NCI-H226 (cell line): ENCODE measurements around the gene OXLD1.

Experiments used
- DNase-seq: peaks from one replicate; pipeline ENCODE4 v3.0.0-alpha.2; 2015

Gene OXLD1

GRCh38 chr17:81666342-81667191 lies at the start of gene OXLD1, which contains the start of gene CCDC137:
Gene OXLD1, minus strand, starts transcription at chr17:81666605. Its CDS starts 28 bp downstream, at chr17:81666577.
Gene CCDC137, plus strand, starts transcription at chr17:81666737. Its CDS starts 30 bp downstream, at chr17:81666767.
- peak; percentile 96 for DNase-seq

GRCh38 chr17:81715107-81715871 lies 48.9 kb upstream of the OXLD1 start:
- no peak for DNase-seq

- no peak for DNase-seq
Measured at GRCh38 chr17:81714412-81715106, 48.2 kb upstream of the OXLD1 start.

- DNase-seq: no peak
Measured at GRCh38 chr17:81713556-81714411, 47.4 kb upstream of the OXLD1 start.

GRCh38 chr17:81713004-81713555 lies 46.7 kb upstream of the OXLD1 start:
- no peak for DNase-seq

GRCh38 chr17:81712468-81713003 lies 46.1 kb upstream of the OXLD1 start:
- peak; percentile 12 for DNase-seq

- DNase-seq: peak; percentile 80
Measured at GRCh38 chr17:81711814-81712467, 45.5 kb upstream of the OXLD1 start, which contains the start of gene SLC25A10. Gene SLC25A10, plus strand, starts transcription at chr17:81712284. Its CDS starts 143 bp downstream, at chr17:81712427.

GRCh38 chr17:81710514-81711308 lies 44.3 kb upstream of the OXLD1 start:
- DNase-seq: no peak

- no peak for DNase-seq
Measured at GRCh38 chr17:81708739-81709185, 42.4 kb upstream of the OXLD1 start.

- no peak for DNase-seq
Measured at GRCh38 chr17:81707725-81708646, 41.6 kb upstream of the OXLD1 start.

GRCh38 chr17:81706757-81707624 lies 40.6 kb upstream of the OXLD1 start:
- no peak for DNase-seq

GRCh38 chr17:81706232-81706611 lies 39.8 kb upstream of the OXLD1 start:
- no peak for DNase-seq

- no peak for DNase-seq
Measured at GRCh38 chr17:81705518-81706231, 39.3 kb upstream of the OXLD1 start.

GRCh38 chr17:81703747-81704654 lies 37.6 kb upstream of the OXLD1 start:
- DNase-seq: no peak

- DNase-seq: peak; percentile 91
Measured at GRCh38 chr17:81702934-81703746, 36.7 kb upstream of the OXLD1 start, which contains the start of gene MRPL12. Gene MRPL12, plus strand, starts transcription at chr17:81703367. Its CDS starts 135 bp downstream, at chr17:81703502.
